ENCODE results near the gene DYSF. TPM values are rescaled to one million over a fixed set of nuclear protein-coding genes. Genes with fewer than 3 reads are reported as not detected.

Gene DYSF
- total and polyA plus RNA-seq, 2 donors from 2014 or later, result 11.3 to 19.8 TPM

GRCh38 chr2:71597756-71598155 is 144.4 kb downstream of the DYSF start:
- no peak for TF ChIP-seq CTCF (IDR thresholded peaks at IDR 0.05; ENCODE audit: borderline replicate concordance, extremely low read depth, insufficient read depth)
- Histone ChIP-seq H3K4me1 (ENCODE audit: control insufficient read depth in 2 of 3, insufficient read depth in 2 of 3, low read depth in 1 of 3, low read length in 3 of 3) (no peaks in the 10 kb centered on the region), H3K36me3 (ENCODE audit: control insufficient read depth in 2 of 3, insufficient read depth in 3 of 3, low read length in 3 of 3) (no peaks in the 10 kb centered on the region), H3K27ac (ENCODE audit: low read depth in 2 of 2, low read length in 2 of 2) (no peak overlapping the region), H3K9me3 (ENCODE audit: control insufficient read depth in 2 of 3, insufficient read depth in 1 of 3, low read length in 3 of 3) (no peaks in the 10 kb centered on the region), H3K4me3 (ENCODE audit: low read length in 3 of 3) (no peak overlapping the region), H3K27me3 (ENCODE audit: control insufficient read depth, insufficient read depth, low read length) (no peaks in the 10 kb centered on the region), H3K9ac (ENCODE audit: low read length in 3 of 3) (no peak overlapping the region)
- DNase-seq (no peak), FAIRE-seq (no peak)
- intact Hi-C loops (cut with DNase I), result no loop called here

- Histone ChIP-seq H3K4me1 (ENCODE audit: control insufficient read depth in 2 of 3, insufficient read depth in 2 of 3, low read depth in 1 of 3, low read length in 3 of 3) (peaks cover 0 to 3% (median 0%) of the 10 kb centered on the region in 3 donors), H3K27ac (ENCODE audit: low read depth in 2 of 2, low read length in 2 of 2) (no peak overlapping the region), H3K9me3 (ENCODE audit: control insufficient read depth in 2 of 3, insufficient read depth in 1 of 3, low read length in 3 of 3) (no peaks in the 10 kb centered on the region), H3K4me3 (ENCODE audit: low read length in 3 of 3) (no peak overlapping the region), H3K27me3 (ENCODE audit: control insufficient read depth, insufficient read depth, low read length) (no peaks in the 10 kb centered on the region), H3K9ac (ENCODE audit: low read length in 3 of 3) (no peak overlapping the region), H3K36me3 (ENCODE audit: control insufficient read depth in 2 of 3, insufficient read depth in 3 of 3, low read length in 3 of 3) (no peaks in the 10 kb centered on the region)
- no peak for DNase-seq
- TF ChIP-seq CTCF (IDR thresholded peaks at IDR 0.05; ENCODE audit: borderline replicate concordance, extremely low read depth, insufficient read depth), result no peak
- intact Hi-C loops (cut with DNase I), result no loop called here
- FAIRE-seq, result no peak
Observed at GRCh38 chr2:71598526-71598925, 145.2 kb downstream of the DYSF start.

- no peak for DNase-seq
- intact Hi-C loops (cut with DNase I), result no loop called here
- Histone ChIP-seq H3K9me3 (ENCODE audit: control insufficient read depth in 2 of 3, insufficient read depth in 1 of 3, low read length in 3 of 3) (no peaks in the 10 kb centered on the region), H3K27ac (ENCODE audit: low read depth in 2 of 2, low read length in 2 of 2) (no peak overlapping the region), H3K4me1 (ENCODE audit: control insufficient read depth in 2 of 3, insufficient read depth in 2 of 3, low read depth in 1 of 3, low read length in 3 of 3) (peaks cover 0 to 8% (median 0%) of the 10 kb centered on the region in 3 donors), H3K27me3 (ENCODE audit: control insufficient read depth, insufficient read depth, low read length) (no peaks in the 10 kb centered on the region), H3K4me3 (ENCODE audit: low read length in 3 of 3) (no peak overlapping the region), H3K36me3 (ENCODE audit: control insufficient read depth in 2 of 3, insufficient read depth in 3 of 3, low read length in 3 of 3) (no peaks in the 10 kb centered on the region), H3K9ac (ENCODE audit: low read length in 3 of 3) (no peak overlapping the region)
- FAIRE-seq, result no peak
- TF ChIP-seq CTCF (IDR thresholded peaks at IDR 0.05; ENCODE audit: borderline replicate concordance, extremely low read depth, insufficient read depth), result no peak
Observed at GRCh38 chr2:71599038-71599437, 145.7 kb downstream of the DYSF start.

- no peak for TF ChIP-seq CTCF (IDR thresholded peaks at IDR 0.05; ENCODE audit: borderline replicate concordance, extremely low read depth, insufficient read depth)
- no peak overlapping the region for H3K27ac ChIP-seq (ENCODE audit: low read depth in 2 of 2, low read length in 2 of 2)
- FAIRE-seq, result no peak
- no peaks in the 10 kb centered on the region for H3K36me3 ChIP-seq (ENCODE audit: control insufficient read depth in 2 of 3, insufficient read depth in 3 of 3, low read length in 3 of 3)
- intact Hi-C loops (cut with DNase I), result no loop called here
- H3K9me3 ChIP-seq (ENCODE audit: control insufficient read depth in 2 of 3, insufficient read depth in 1 of 3, low read length in 3 of 3), result no peaks in the 10 kb centered on the region
- no peak overlapping the region for H3K9ac ChIP-seq (ENCODE audit: low read length in 3 of 3)
- peaks cover 0 to 10% (median 0%) of the 10 kb centered on the region in 3 donors for H3K4me1 ChIP-seq (ENCODE audit: control insufficient read depth in 2 of 3, insufficient read depth in 2 of 3, low read depth in 1 of 3, low read length in 3 of 3)
- H3K4me3 ChIP-seq (ENCODE audit: low read length in 3 of 3), result no peak overlapping the region
- H3K27me3 ChIP-seq (ENCODE audit: control insufficient read depth, insufficient read depth, low read length), result no peaks in the 10 kb centered on the region
- DNase-seq, result peak in 1 of 5 donors; percentile 61
Observed at GRCh38 chr2:71599646-71600236, 146.4 kb downstream of the DYSF start.

Measured in kidney (tissue), 14 donors.